Inferior parietal cortex (tissue), 1 donor: ENCODE measurements around the gene NOVA1.

Experiments used
- DNase-seq: peaks from one replicate; pipeline ENCODE4 v3.0.0-alpha.2; 2016; ENCODE audit errors: extremely low spot score

Gene NOVA1

GRCh38 chr14:26448181-26448855 lies 149.5 kb downstream of the NOVA1 start:
- DNase-seq = no peak

- no peak for DNase-seq
Observed at GRCh38 chr14:26444822-26445221, 153.0 kb downstream of the NOVA1 start.

GRCh38 chr14:26443654-26444053 lies 154.2 kb downstream of the NOVA1 start:
- no peak for DNase-seq

GRCh38 chr14:26429205-26429604 lies 168.6 kb downstream of the NOVA1 start:
- no peak for DNase-seq

- no peak for DNase-seq
Observed at GRCh38 chr14:26427097-26427496, 170.7 kb downstream of the NOVA1 start.

- DNase-seq = no peak
Observed at GRCh38 chr14:26424537-26424936, 173.3 kb downstream of the NOVA1 start.

GRCh38 chr14:26415618-26416123 lies 182.2 kb downstream of the NOVA1 start:
- no peak for DNase-seq

- no peak for DNase-seq
Observed at GRCh38 chr14:26414926-26415325, 182.9 kb downstream of the NOVA1 start.

- no peak for DNase-seq
Observed at GRCh38 chr14:26414103-26414502, 183.7 kb downstream of the NOVA1 start.

- DNase-seq = no peak
Observed at GRCh38 chr14:26412421-26412820, 185.4 kb downstream of the NOVA1 start.

GRCh38 chr14:26410189-26410685 lies 187.6 kb downstream of the NOVA1 start:
- no peak for DNase-seq

GRCh38 chr14:26404927-26405326 lies 192.9 kb downstream of the NOVA1 start:
- DNase-seq = no peak

- DNase-seq = no peak
Observed at GRCh38 chr14:26403760-26404159, 194.1 kb downstream of the NOVA1 start.

GRCh38 chr14:26402126-26402525 lies 195.7 kb downstream of the NOVA1 start:
- DNase-seq = no peak

- no peak for DNase-seq
Observed at GRCh38 chr14:26401179-26401968, 196.5 kb downstream of the NOVA1 start.

GRCh38 chr14:26400373-26400772 lies 197.5 kb downstream of the NOVA1 start:
- DNase-seq = no peak

GRCh38 chr14:26398616-26399015 lies 199.2 kb downstream of the NOVA1 start:
- DNase-seq = no peak
